HepG2 (cell line): ENCODE results near the gene NLRC4. TPM values are rescaled to one million over a fixed set of nuclear protein-coding genes. Genes with fewer than 3 reads are reported as not detected.

Experiments used
- FOXM1 ChIP-seq: sonication (generic); formaldehyde crosslinking; IDR thresholded peaks from 2 replicates; pipeline ENCODE4 v1.5.0; 2020; ENCODE audit warnings: missing genetic modification reagents
- HNRNPLL ChIP-seq: fragments of 200-400 bp; formaldehyde crosslinking; IDR thresholded peaks from 2 replicates; pipeline ENCODE4 v1.6.1; 2017; ENCODE audit warnings: mild to moderate bottlenecking, low read depth, low read length; ENCODE audit not compliant: poor library complexity, severe bottlenecking
- KMT2B ChIP-seq: IDR thresholded peaks from 2 replicates; pipeline ENCODE4 v1.6.1; 2016; ENCODE audit warnings: missing genetic modification reagents, missing compliant biosample characterization
- MZF1 ChIP-seq: sonication (generic); formaldehyde crosslinking; IDR thresholded peaks from 2 replicates; pipeline ENCODE4 v1.8.1; 2023; ENCODE audit warnings: mild to moderate bottlenecking, missing genetic modification reagents, borderline replicate concordance
- PHF21A ChIP-seq: sonication (generic); formaldehyde crosslinking; IDR thresholded peaks from 2 replicates; pipeline ENCODE4 v1.5.0; 2020; ENCODE audit warnings: mild to moderate bottlenecking, missing genetic modification reagents
- PLRG1 ChIP-seq: fragments of 450-650 bp; conservative IDR thresholded peaks from 2 replicates; pipeline ENCODE4 v1.6.1; 2016
- POGZ ChIP-seq: sonication (generic); formaldehyde crosslinking; IDR thresholded peaks from 2 replicates; pipeline ENCODE4 v1.4.0; 2020; ENCODE audit warnings: mild to moderate bottlenecking, missing genetic modification reagents
- PRDM10 ChIP-seq: sonication (generic); formaldehyde crosslinking; IDR thresholded peaks from 2 replicates; pipeline ENCODE4 v1.4.0; 2020; ENCODE audit warnings: low read depth, missing genetic modification reagents
- SMARCE1 ChIP-seq: fragments of 450-650 bp; IDR thresholded peaks from 2 replicates; pipeline ENCODE4 v1.6.1; 2017; ENCODE audit warnings: borderline replicate concordance
- THAP9 ChIP-seq: sonication (generic); formaldehyde crosslinking; IDR thresholded peaks from 2 replicates; pipeline ENCODE4; 2020; ENCODE audit warnings: missing genetic modification reagents, mild to moderate bottlenecking, borderline replicate concordance
- YEATS2 ChIP-seq: sonication (generic); formaldehyde crosslinking; IDR thresholded peaks from 2 replicates; pipeline ENCODE4 v1.4.0; 2020; ENCODE audit warnings: missing genetic modification reagents, borderline replicate concordance
- ZFP1 ChIP-seq: IDR thresholded peaks from 2 replicates; pipeline ENCODE4 v1.6.1; 2016
- ZHX1 ChIP-seq: sonication (generic); formaldehyde crosslinking; IDR thresholded peaks from 2 replicates; pipeline ENCODE4 v1.8.1; 2022; ENCODE audit warnings: low read depth, mild to moderate bottlenecking, missing genetic modification reagents
- ZNF24 ChIP-seq: fragments of 450-650 bp; IDR thresholded peaks from 2 replicates; pipeline ENCODE4 v1.6.1; 2017; ENCODE audit warnings: antibody characterized with exemption, mild to moderate bottlenecking
- ZNF567 ChIP-seq: sonication (generic); formaldehyde crosslinking; IDR thresholded peaks from 2 replicates; pipeline ENCODE4 v1.8.1; 2023; ENCODE audit warnings: mild to moderate bottlenecking, missing genetic modification reagents, borderline replicate concordance
- ZNF749 ChIP-seq: sonication (generic); formaldehyde crosslinking; IDR thresholded peaks from 2 replicates; pipeline ENCODE4 v1.8.0; 2022; ENCODE audit warnings: mild to moderate bottlenecking, missing genetic modification reagents, moderate library complexity, borderline replicate concordance
- ZNF75D ChIP-seq: sonication (generic); formaldehyde crosslinking; IDR thresholded peaks from 2 replicates; pipeline ENCODE4 v1.8.1; 2023; ENCODE audit warnings: missing genetic modification reagents, mild to moderate bottlenecking, borderline replicate concordance
- ZNF816 ChIP-seq: sonication (generic); formaldehyde crosslinking; IDR thresholded peaks from 2 replicates; pipeline ENCODE4 v1.8.0; 2022; ENCODE audit warnings: missing genetic modification reagents, mild to moderate bottlenecking, borderline replicate concordance
- ZNF841 ChIP-seq: sonication (generic); formaldehyde crosslinking; IDR thresholded peaks from 2 replicates; pipeline ENCODE4 v1.8.1; 2023; ENCODE audit warnings: missing genetic modification reagents, borderline replicate concordance
- polyA plus RNA-seq, 8 experiments: library from polyadenylated mRNA; depleted of rRNA in 3 of 8; stranded (reverse) in 7 of 8; unstranded in 1 of 8; fragments of >200 nt; fragmentation: Illumina TruSeq in 4 of 8; extraction: Trizol in 4 of 8; gene quantifications; 2 replicates each; pipeline versions ENCODE4 v1.2.1 to v1.2.3, GENCODE V29; 2011 to 2016; ENCODE audit warnings: low read depth in 4 of 8, missing spikeins in 1 of 8, mixed read lengths in 1 of 8; ENCODE audit not compliant: insufficient read depth in 1 of 8
- total RNA-seq, 5 experiments: library from RNA; depleted of rRNA; stranded (reverse); fragments of >200 nt; fragmentation: Illumina TruSeq; extraction: Trizol; gene quantifications; 2 replicates each; pipeline ENCODE4 v1.2.3, GENCODE V29; 2016; ENCODE audit warnings: low read depth in 1 of 5

NLRC4 gene
- total and polyA plus RNA-seq, 2 of the 13 experiments (the other 11 are each of a cell fraction or from before 2014, with no cell fraction given) = 0.15 to 0.29 TPM

GRCh38 chr2:32277674-32278477 is 13.2 kb upstream of the NLRC4 start, which contains the start of gene YIPF4 (continued):
- TF ChIP-seq POGZ (CRISPR knock-in tag) (peak; percentile 20), ZNF841 (CRISPR knock-in tag) (no peak), HNRNPLL (no peak), ZHX1 (CRISPR knock-in tag) (peak; percentile 37; the same call in 1 of the 2 replicates), ZFP1 (CRISPR knock-in tag) (peak; percentile 88), ZNF567 (CRISPR knock-in tag) (peak; percentile 89; the same call in 1 of the 2 replicates), PHF21A (CRISPR knock-in tag) (peak; percentile 67; the same call in 1 of the 2 replicates), ZNF816 (CRISPR knock-in tag) (peak; percentile 97), MZF1 (no peak), PRDM10 (CRISPR knock-in tag) (peak; percentile 61; the same call in 1 of the 2 replicates), SMARCE1 (no peak), ZNF749 (CRISPR knock-in tag) (no peak), THAP9 (CRISPR knock-in tag) (peak; percentile 83; the same call in 1 of the 2 replicates), ZNF75D (CRISPR knock-in tag) (0 out of 2 replicates have a peak, but pooled peaks have one; percentile 14), KMT2B (CRISPR knock-in tag) (peak; percentile 96), YEATS2 (peak; percentile 80), FOXM1 (no peak), ZNF24 (no peak), PLRG1 (no peak)
